ENCODE measurements around the gene LSAMP. TPM values are rescaled to one million over a fixed set of nuclear protein-coding genes. Genes with fewer than 3 reads are reported as not detected.

The LSAMP gene
- total RNA-seq, 4 donors from 2014 or later: 1.2 to 3.0 (median 1.8) TPM

GRCh38 chr3:116199063-116199462 lies 246.2 kb downstream of the LSAMP start:
- DNase-seq (ENCODE audit: extremely low spot score): no peak
- H3K27ac ChIP-seq (replicated peaks in 1 of 4): no peak overlapping the region
- H3K4me3 ChIP-seq: no peak overlapping the region
- no peaks in the 10 kb centered on the region for H3K36me3 ChIP-seq
- H3K4me1 ChIP-seq: no peaks in the 10 kb centered on the region
- intact Hi-C loops (cut with DNase I): no loop called here
- H3K27me3 ChIP-seq: no peaks in the 10 kb centered on the region
- 94% methylated on average over 2 of the region's 2 CpGs for whole genome bisulfite sequencing
- H3K9me3 ChIP-seq: no peaks in the 10 kb centered on the region
- no peak for TF ChIP-seq CTCF (IDR thresholded peaks at IDR 0.05)
- no peak for TF ChIP-seq POLR2AphosphoS5 (IDR thresholded peaks at IDR 0.05)
- TF ChIP-seq EP300 (IDR thresholded peaks at IDR 0.05): no peak
- no peak for TF ChIP-seq POLR2A (IDR thresholded peaks at IDR 0.05; ENCODE audit: low read depth)

- no peaks in the 10 kb centered on the region for H3K9me3 ChIP-seq
- H3K27me3 ChIP-seq: no peaks in the 10 kb centered on the region
- 80% methylated on average over 2 of the region's 2 CpGs for WGBS
- TF ChIP-seq EP300 (IDR thresholded peaks at IDR 0.05): no peak
- TF ChIP-seq POLR2A (IDR thresholded peaks at IDR 0.05; ENCODE audit: low read depth): no peak
- no peak for TF ChIP-seq POLR2AphosphoS5 (IDR thresholded peaks at IDR 0.05)
- TF ChIP-seq CTCF (IDR thresholded peaks at IDR 0.05): no peak
- no peak overlapping the region for H3K4me3 ChIP-seq
- no peaks in the 10 kb centered on the region for H3K4me1 ChIP-seq
- no peak overlapping the region for H3K27ac ChIP-seq (replicated peaks in 1 of 4)
- intact Hi-C loops (cut with DNase I): no loop called here
- no peak for DNase-seq (ENCODE audit: extremely low spot score)
- no peaks in the 10 kb centered on the region for H3K36me3 ChIP-seq
Measured at GRCh38 chr3:116198087-116198486, 247.2 kb downstream of the LSAMP start.

GRCh38 chr3:116192464-116192863 lies 252.8 kb downstream of the LSAMP start:
- Histone ChIP-seq H3K27ac (replicated peaks in 1 of 4) (no peak overlapping the region), H3K4me3 (no peak overlapping the region), H3K27me3 (no peaks in the 10 kb centered on the region), H3K36me3 (no peaks in the 10 kb centered on the region), H3K9me3 (no peaks in the 10 kb centered on the region), H3K4me1 (no peaks in the 10 kb centered on the region)
- intact Hi-C loops (cut with DNase I): no loop called here
- TF ChIP-seq POLR2AphosphoS5 (IDR thresholded peaks at IDR 0.05) (no peak), POLR2A (IDR thresholded peaks at IDR 0.05; ENCODE audit: low read depth) (no peak), CTCF (IDR thresholded peaks at IDR 0.05) (no peak), EP300 (IDR thresholded peaks at IDR 0.05) (no peak)
- DNase-seq (ENCODE audit: extremely low spot score): no peak
- 92% methylated on average over 1 of the region's 1 CpG for WGBS

GRCh38 chr3:116191409-116191808 lies 253.9 kb downstream of the LSAMP start:
- TF ChIP-seq CTCF (IDR thresholded peaks at IDR 0.05) (no peak), POLR2A (IDR thresholded peaks at IDR 0.05; ENCODE audit: low read depth) (no peak), EP300 (IDR thresholded peaks at IDR 0.05) (no peak), POLR2AphosphoS5 (IDR thresholded peaks at IDR 0.05) (no peak)
- Histone ChIP-seq H3K9me3 (no peaks in the 10 kb centered on the region), H3K27ac (replicated peaks in 1 of 4) (no peak overlapping the region), H3K36me3 (no peaks in the 10 kb centered on the region), H3K4me3 (no peak overlapping the region), H3K4me1 (no peaks in the 10 kb centered on the region), H3K27me3 (no peaks in the 10 kb centered on the region)
- no peak for DNase-seq (ENCODE audit: extremely low spot score)
- intact Hi-C loops (cut with DNase I): no loop called here
- WGBS: 78% methylated on average over 2 of the region's 2 CpGs

GRCh38 chr3:116190095-116190494 lies 255.2 kb downstream of the LSAMP start:
- no peak for DNase-seq (ENCODE audit: extremely low spot score)
- 86% methylated on average over 3 of the region's 3 CpGs for WGBS
- Histone ChIP-seq H3K27me3 (no peaks in the 10 kb centered on the region), H3K36me3 (no peaks in the 10 kb centered on the region), H3K9me3 (no peaks in the 10 kb centered on the region), H3K4me3 (no peak overlapping the region), H3K27ac (replicated peaks in 1 of 4) (no peak overlapping the region), H3K4me1 (no peaks in the 10 kb centered on the region)
- no peak for TF ChIP-seq POLR2A (IDR thresholded peaks at IDR 0.05; ENCODE audit: low read depth)
- TF ChIP-seq EP300 (IDR thresholded peaks at IDR 0.05): no peak
- no peak for TF ChIP-seq POLR2AphosphoS5 (IDR thresholded peaks at IDR 0.05)
- no peak for TF ChIP-seq CTCF (IDR thresholded peaks at IDR 0.05)
- intact Hi-C loops (cut with DNase I): no loop called here

All from esophagus muscularis mucosa (tissue), 4 donors.